SKM-1 (cell line): Measurements from ENCODE around the gene SHD.

Experiments
- DNase-seq: peaks from one replicate; lab custom pipeline; 2025; ENCODE audit not compliant: unreplicated experiment; lab: John Stamatoyannopoulos, UW

Gene SHD

GRCh38 chr19:4297901-4298809 lies 19.1 kb downstream of the SHD start:
- DNase-seq, result no peak

GRCh38 chr19:4298810-4299550 lies 19.9 kb downstream of the SHD start:
- DNase-seq, result no peak

GRCh38 chr19:4300589-4300988 lies 21.5 kb downstream of the SHD start:
- no peak for DNase-seq

- DNase-seq, result no peak
These were observed 22.6 kb downstream of the SHD start for GRCh38 chr19:4301590-4302242.

GRCh38 chr19:4302243-4302640 lies 23.2 kb downstream of the SHD start, which contains the start of gene TMIGD2:
TSS of gene TMIGD2 (minus strand) at chr19:4302389. CDS start at chr19:4302385, 4 bp downstream.
- DNase-seq, result no peak

GRCh38 chr19:4303819-4304537 lies 24.9 kb downstream of the SHD start:
- no peak for DNase-seq

- DNase-seq, result no peak
These were observed 25.6 kb downstream of the SHD start, which contains the start of gene FSD1 for GRCh38 chr19:4304538-4305256. TSS of gene FSD1 (plus strand) at chr19:4304598. CDS start at chr19:4304747, 149 bp downstream.

- DNase-seq, result no peak
These were observed 26.2 kb downstream of the SHD start for GRCh38 chr19:4305257-4305612.

- DNase-seq, result no peak
These were observed 26.6 kb downstream of the SHD start for GRCh38 chr19:4305659-4306058.

GRCh38 chr19:4310247-4311121 lies 31.4 kb downstream of the SHD start:
- no peak for DNase-seq

GRCh38 chr19:4313847-4314490 lies 34.9 kb downstream of the SHD start:
- no peak for DNase-seq

- no peak for DNase-seq
These were observed 37.9 kb downstream of the SHD start for GRCh38 chr19:4316956-4317355.

GRCh38 chr19:4318460-4318859 lies 39.4 kb downstream of the SHD start:
- no peak for DNase-seq

- DNase-seq, result peak; percentile 38
These were observed 40.1 kb downstream of the SHD start for GRCh38 chr19:4319067-4319718.

- DNase-seq, result no peak
These were observed 41.4 kb downstream of the SHD start for GRCh38 chr19:4320419-4320818.

- no peak for DNase-seq
These were observed 44.0 kb downstream of the SHD start for GRCh38 chr19:4322942-4323665.

GRCh38 chr19:4323692-4324091 lies 44.6 kb downstream of the SHD start:
- DNase-seq, result no peak

- DNase-seq, result no peak
These were observed 45.2 kb downstream of the SHD start for GRCh38 chr19:4324228-4324627.
